ENCODE measurements around the gene AP3S2. TPM values are rescaled to one million over a fixed set of nuclear protein-coding genes. Genes with fewer than 3 reads are reported as not detected.

AP3S2 gene
- total RNA-seq = 59.5 TPM

GRCh38 chr15:89893696-89894447, at the start of gene AP3S2:
Gene AP3S2, minus strand, starts transcription at chr15:89893994. Its CDS starts 45 bp downstream, at chr15:89893949.

GRCh38 chr15:89912674-89913396, 19.0 kb upstream of the AP3S2 start, which contains the start of gene ARPIN:
Gene ARPIN, minus strand, starts transcription at chr15:89912952. Its CDS starts 117 bp downstream, at chr15:89912835.

Small RNAs within 50 kb of the gene (small RNA-seq; reads per million reads assigned to genes)
- gene MIR5009 (ENCODE audit: low replicate concordance) (not detected), gene MIR5094 (ENCODE audit: low replicate concordance) (not detected), gene RNU6-1111P (ENCODE audit: low replicate concordance) (not detected), gene RNU7-111P (ENCODE audit: low replicate concordance) (not detected)

Other genes starting within 250 kb of the AP3S2 start
- gene KIF7, start 238.5 kb downstream of the AP3S2 start, total RNA-seq = 10.6 TPM
- gene PLIN1, start 214.6 kb downstream of the AP3S2 start, total RNA-seq = 0.31 TPM
- 10.3 TPM for gene PEX11A, start 203.2 kb downstream of the AP3S2 start, total RNA-seq
- gene WDR93, start 203.2 kb downstream of the AP3S2 start, total RNA-seq = 0.63 TPM
- gene MESP1, start 142.7 kb downstream of the AP3S2 start, total RNA-seq = 2.2 TPM
- gene MESP2, start 117.7 kb downstream of the AP3S2 start, total RNA-seq = not detected
- 1.3 TPM for gene ANPEP, start 79.1 kb downstream of the AP3S2 start, total RNA-seq
- gene ARPIN, start 19.0 kb upstream of the AP3S2 start, total RNA-seq = 21.6 TPM
- 12.8 TPM for gene ZNF710, start 107.3 kb upstream of the AP3S2 start, total RNA-seq
- gene IDH2, start 208.5 kb upstream of the AP3S2 start, total RNA-seq = 78.9 TPM

All from parietal lobe (tissue), 2 donors.